Skeletal muscle cell (primary cell): ENCODE measurements around the gene ELAVL2.

Experiments used
- DNase-seq: peaks from one replicate; pipeline ENCODE4 v3.0.0-alpha.2; 2010; ENCODE audit warnings: low read depth
- H3K4me3 ChIP-seq: 2 replicates; pipeline ENCODE4 v1.5.1; 2011; ENCODE audit warnings: low read depth, mild to moderate bottlenecking, control low read depth, low read length, moderate library complexity

ELAVL2 gene

DNA sequence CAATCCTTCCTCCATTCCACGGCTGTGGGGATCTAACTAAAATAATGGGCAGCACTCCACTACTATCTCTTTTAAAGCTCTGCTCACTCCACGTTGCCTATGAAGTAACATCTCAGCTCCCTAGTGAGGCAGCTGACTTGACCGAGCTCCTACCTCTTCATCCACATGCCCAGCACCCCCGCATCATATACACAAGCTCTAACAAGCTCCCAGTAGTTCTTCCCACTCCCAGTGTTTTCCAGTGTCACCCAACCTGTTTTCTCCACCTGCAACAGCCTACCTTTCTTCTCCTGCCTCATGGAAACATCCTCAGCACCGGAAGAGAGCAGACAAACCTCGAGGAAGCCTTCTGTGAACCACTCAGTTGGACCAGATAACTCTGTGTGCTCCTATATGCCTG, 50.5 kb downstream of the ELAVL2 start:
- DNase-seq = no peak
- no peak overlapping the region for H3K4me3 ChIP-seq

DNA sequence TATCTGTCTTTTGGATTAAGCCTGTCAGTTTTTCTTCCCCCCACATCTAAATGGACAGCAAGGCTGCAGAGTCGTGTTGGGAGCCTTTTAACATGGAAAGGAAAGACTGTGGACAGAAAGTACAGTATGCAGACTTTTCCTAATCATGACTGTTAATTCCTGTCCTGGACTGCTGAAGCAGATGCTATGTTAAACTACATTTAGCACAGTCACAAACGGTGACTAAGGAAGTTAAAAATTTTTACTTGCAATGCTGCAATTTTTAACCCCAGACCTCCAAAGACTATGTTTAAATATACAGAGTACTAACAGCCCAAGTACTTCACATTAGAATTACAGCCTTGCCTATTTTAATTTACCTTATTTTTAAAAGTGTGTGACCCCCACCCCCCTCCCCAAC, 51.8 kb downstream of the ELAVL2 start:
- DNase-seq = no peak
- no peak overlapping the region for H3K4me3 ChIP-seq

DNA sequence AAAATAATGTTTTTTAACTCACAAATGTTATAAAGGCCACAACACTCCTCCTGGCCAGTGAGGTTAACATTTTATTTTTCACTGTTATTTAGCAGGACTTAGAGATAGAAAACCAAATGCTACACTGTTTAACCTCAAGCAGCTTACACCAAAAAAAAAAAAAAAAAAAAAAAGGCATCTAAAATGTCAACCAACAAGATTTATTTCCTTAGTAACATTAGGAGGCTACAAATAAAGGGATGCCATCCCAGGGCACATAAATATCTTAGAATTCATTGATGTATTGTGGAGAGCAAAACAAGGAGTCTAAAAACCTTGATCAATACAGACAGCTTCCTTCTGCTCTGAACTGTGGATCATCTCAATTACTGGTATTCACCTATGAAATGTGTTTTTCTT, 53.7 kb downstream of the ELAVL2 start:
- no peak for DNase-seq
- no peak overlapping the region for H3K4me3 ChIP-seq

DNA sequence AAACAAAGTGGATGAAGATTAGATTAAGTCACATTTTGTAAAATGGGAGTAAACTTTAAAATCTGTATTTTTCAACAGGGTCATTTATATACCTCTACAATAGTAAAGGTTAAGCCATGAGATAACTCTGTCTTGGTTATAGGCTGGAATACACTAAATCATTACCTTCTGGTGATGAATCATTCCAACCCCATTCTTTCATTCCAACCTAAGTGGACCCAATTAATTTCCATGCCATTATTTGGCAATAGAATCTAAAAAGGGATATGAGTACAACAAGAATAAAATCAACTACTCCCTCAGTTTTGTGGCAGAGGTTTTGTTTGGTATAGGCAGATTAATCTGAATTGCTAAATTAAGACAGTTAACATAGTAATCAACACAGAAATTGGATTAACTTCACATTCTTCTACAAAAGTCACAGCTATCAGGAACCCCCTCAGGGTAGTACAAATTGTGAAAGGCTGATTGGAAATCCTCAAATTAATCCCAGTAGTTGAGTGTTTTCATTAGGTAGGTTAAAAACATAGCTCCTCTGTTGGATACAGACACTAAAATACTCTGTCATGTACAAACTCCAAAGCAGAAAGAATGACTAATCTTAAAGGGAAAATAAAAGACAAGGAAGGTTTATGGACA, 54.2 kb downstream of the ELAVL2 start:
- H3K4me3 ChIP-seq = no peak overlapping the region
- DNase-seq = no peak

DNA sequence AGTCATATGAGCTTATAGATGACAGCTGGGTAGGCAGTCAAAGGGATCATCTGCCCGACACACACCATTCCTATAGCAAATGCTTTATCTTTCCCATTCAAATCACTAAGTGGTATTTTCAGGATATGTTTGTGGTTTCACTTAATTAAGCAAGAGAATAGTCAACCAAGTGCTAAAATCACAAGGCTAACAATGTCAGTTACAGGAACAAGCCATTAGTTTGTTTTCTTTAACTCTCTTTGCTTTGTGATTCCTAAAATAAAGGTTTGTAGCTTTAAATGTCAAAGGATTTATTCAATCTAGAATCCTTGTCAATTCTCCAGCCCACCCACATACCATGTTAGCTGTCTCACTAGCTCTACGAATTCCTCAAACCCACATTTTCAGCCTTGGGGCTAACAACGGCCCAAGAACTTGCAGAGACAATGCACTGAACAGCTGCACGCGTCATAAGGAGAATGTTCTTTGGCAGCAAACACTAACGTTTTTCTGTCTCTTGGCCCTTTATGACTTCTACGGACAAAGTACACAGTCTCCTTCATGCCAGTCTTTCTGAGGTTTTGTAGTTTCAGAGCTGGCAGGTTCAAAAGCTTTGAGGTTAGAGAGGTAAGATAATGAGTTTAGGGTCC, 56.6 kb downstream of the ELAVL2 start:
- no peak overlapping the region for H3K4me3 ChIP-seq
- peak; percentile 90 for DNase-seq

DNA sequence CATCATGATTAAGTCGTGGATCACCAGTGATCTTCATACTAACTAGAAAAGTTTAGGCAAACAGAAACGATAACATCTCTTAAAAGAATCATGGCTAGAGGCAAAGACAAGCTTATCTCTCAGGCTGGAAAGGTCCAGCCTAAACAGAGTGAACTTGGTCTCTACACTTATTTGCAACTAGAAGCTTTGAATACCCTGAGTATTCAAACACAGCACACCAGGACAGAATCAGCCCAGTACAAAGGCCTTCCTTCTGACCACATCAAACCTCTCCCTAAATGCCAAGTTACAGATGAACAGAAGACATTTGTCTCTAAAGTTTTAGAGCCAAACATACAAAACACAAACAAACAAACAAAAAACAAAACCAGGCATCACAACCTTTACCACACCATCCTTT, 57.2 kb downstream of the ELAVL2 start:
- DNase-seq = no peak
- H3K4me3 ChIP-seq = no peak overlapping the region

DNA sequence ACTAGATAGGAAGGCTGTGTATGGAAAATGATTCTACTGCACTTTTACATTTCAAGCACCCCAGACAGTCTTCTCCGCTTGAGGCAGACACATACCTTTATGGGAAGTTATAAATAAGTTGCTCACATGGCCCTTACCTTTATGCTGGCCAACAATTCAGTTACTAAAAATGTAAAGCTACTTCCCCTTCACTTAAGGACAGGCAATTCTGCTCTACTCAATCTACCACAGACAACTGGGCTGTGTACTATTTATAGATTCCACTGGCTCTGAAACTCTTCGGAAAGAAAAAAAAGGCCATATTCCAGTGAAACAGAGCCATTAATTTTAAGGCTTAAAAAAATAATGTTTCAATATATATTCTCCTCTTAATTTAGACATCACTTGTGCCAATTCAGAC, 59.4 kb downstream of the ELAVL2 start:
- H3K4me3 ChIP-seq = no peak overlapping the region
- no peak for DNase-seq

DNA sequence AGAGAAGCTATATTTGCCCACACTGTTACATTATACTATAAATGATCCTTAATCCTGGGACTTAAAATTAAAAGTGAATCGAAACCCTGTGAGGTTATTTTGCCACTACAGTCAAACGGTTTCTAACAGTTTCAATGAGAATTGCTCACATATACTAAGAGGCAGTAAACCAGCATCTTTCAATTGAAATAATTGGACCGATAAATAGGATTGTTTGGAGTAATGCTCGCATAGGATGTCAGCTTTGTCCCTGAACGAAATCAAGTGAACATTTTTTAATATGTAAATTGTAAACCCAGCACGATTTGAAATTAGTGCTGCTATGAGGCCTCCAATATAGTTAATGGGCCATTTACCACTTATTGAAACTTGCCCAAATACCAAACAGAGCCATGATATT, 60.5 kb downstream of the ELAVL2 start:
- H3K4me3 ChIP-seq = no peak overlapping the region

DNA sequence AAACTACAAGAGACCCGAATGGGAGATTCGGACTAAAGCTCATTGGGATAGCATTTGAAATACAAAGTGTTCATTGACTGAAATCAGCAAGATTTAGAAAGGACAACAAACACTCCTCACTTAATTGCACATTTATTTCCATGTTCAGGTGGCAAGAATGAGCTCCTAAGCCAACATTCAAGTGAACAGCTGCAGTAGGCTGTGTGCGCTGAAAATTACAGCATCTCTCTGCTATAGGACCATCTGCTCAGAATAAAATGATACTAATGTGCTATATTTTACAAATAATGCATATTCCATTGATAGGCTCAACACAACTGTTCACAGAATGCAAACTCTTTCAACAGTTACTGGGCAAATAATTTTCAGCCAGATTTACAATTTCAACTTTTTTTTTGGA, 61.8 kb downstream of the ELAVL2 start:
- H3K4me3 ChIP-seq = no peak overlapping the region
- no peak for DNase-seq

More for the DNA sequence above, 60.5 kb downstream of the ELAVL2 start:
- DNase-seq = no peak

DNA sequence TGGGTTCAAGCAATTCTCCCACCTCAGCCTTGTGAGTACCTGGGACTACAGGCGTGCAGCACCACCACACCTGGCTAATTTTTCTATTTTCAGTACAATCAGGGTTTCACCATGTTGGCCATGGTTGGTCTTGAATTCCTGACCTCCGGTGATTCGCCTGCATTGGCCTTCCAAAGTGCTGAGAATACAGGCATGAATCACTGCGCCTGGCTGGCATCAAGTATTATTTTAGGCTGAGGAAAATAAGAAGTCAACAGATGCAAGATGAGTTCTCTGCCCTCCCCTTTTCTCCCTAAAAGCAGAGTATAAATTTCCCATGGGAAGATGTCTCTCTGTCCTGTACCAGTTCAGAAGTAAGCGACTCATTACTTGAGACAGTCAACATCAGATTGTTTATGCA, 71.5 kb downstream of the ELAVL2 start:
- H3K4me3 ChIP-seq = no peak overlapping the region
- no peak for DNase-seq

DNA sequence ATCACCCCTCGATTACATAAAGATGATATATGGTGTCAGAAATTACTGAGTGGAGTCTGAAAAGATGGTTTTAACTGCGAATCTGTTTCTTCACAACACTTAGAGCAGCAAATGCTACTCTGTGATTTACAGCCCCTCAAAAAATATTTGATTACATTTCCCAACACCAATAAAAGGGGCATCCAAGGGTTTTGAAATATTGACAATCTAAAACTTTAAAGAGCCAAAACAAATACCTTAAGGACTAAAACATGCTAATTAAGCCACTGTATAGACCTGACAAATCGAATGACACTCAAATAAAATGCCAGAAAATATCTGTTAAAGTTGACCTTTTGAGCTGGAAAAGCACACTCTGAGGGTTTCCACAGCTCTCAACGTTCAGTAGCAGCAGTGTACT, 73.2 kb downstream of the ELAVL2 start:
- no peak overlapping the region for H3K4me3 ChIP-seq
- DNase-seq = no peak

DNA sequence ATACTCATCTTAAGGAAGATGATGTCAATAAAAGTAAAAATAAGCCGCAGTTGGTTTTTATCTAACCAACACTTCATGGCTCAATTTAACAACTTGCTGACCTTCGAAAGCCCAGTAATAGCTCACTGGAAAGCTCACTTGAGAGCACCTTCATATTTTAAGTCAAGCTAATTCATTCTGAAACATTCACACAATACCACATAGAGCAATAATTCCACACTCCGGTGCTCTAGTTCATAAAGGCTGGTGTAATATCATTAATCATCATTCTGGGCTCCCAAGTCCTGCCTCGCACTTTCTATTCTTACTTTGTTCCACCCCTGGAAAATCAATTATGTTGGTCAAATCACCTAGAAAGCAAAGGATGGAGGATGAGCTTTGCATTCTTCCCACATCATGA, 74.4 kb downstream of the ELAVL2 start:
- DNase-seq = no peak
- no peak overlapping the region for H3K4me3 ChIP-seq

DNA sequence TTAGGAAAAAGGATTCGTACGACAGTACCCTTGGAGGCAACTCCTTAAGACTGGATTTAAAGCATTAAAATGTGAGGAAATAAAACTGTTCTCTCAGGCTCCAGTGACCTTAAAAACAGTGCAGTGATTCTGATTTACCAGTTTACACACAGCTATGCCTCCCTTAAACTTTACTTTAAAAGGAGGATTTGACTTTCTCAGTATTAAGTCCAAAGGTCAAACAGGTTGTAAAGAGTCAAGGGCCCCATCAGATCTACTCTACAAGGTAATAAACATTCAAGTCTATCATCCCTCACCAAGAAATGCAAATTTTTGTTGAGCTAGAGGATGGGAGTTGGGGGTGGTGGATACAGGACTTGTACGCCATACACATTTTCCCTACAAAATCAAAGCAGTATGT, 75.2 kb downstream of the ELAVL2 start:
- no peak for DNase-seq
- H3K4me3 ChIP-seq = no peak overlapping the region

DNA sequence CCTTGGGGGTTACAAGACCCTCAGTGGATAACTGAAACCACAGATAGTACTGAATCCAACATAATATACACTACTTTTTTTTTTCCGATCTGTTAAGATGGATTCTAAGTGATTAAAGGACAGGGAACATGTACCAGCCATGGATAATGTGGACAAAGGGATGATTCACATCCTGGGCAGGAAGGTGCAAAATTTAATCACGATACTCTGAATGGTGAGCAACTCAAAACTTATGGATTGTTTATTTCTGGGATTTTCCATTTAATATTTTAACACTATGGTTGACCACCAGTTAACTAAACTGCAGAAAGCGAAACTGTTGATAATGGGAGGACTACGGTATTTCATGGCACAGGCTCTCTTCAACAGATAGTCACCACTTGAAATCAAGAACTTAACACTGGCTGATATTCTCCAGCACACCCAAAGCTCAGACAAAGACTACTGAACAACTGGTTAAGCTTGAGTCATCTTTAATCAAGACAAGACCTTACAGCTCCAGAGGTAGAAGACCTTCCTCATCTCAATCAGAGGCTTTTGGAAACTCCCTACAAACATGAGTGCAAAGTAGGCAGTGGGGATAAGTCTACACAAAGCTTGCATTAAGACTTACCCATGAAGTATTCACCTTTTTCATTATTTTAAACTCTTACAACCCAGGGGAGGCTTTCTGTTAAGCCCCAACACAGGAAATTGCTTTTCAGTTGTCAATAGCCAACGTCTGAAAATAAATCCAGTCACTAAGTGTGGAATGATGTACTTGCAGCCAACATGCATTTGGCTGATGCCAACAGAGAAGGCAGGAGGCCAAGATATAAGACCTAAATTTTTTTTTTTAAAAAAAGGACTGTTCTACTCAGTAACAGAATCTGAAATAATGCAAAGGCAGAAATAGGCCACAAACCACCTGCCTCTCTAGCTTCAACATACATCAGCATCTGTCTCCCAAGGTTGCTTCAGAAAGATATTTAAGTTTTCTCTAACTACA, 78.7 kb downstream of the ELAVL2 start:
- no peak overlapping the region for H3K4me3 ChIP-seq
- DNase-seq = no peak

DNA sequence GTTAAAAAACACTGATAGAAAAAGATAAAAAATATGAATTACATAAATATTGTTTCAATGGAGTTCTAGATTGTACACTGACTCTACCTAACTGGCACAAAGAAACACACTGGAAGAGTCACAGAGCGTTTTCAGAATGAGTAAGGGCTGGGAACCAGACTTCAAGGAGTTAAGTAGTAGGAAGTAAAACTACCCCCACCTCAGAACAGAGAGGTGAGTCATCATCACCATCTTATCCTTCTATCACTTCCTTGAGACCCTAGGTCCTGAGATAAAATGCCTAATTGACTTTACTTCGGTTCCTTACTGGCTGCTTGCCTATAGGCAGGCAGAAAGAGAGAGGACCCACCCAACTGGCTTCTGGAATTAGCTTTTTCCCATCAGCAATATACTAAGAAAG, 79.7 kb downstream of the ELAVL2 start:
- DNase-seq = no peak
- no peak overlapping the region for H3K4me3 ChIP-seq

DNA sequence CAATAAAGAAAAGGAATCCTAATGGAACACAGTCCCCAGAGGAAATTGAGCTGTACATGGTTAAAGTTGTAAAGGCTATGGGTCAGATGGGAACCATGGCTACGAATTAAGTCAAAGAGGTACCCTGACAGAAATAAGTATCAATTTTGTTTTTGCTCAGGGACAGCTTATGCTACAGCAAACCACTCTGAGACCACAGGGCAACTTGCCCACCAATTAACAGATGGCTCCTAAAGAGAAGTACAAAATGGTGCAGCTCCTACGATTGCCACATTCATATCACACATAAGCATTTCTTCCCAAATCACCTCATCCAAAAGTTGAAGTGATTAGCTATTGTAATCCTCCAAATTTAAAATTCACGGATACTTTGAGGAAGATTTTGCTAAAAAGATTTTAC, 83.0 kb downstream of the ELAVL2 start:
- no peak overlapping the region for H3K4me3 ChIP-seq
- DNase-seq = no peak

DNA sequence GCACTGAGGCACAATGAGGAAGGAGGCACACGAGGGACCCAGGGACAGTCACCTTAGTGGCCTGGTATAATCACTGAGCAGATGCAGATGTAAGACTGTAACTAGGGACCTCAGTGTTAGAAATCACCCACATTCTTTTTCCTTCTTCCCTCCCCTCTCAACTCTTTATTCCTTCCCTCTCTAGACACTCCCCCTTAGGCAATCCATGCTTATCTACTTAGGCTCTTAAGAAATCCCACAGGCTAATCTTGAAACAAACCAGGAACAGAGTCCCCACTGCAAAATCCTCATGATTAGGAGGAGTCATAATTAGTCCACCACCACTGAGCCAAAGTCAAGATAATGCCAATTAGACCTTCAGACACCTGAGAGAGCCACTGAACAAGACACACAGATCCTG, 84.7 kb downstream of the ELAVL2 start:
- H3K4me3 ChIP-seq = no peak overlapping the region
- no peak for DNase-seq

DNA sequence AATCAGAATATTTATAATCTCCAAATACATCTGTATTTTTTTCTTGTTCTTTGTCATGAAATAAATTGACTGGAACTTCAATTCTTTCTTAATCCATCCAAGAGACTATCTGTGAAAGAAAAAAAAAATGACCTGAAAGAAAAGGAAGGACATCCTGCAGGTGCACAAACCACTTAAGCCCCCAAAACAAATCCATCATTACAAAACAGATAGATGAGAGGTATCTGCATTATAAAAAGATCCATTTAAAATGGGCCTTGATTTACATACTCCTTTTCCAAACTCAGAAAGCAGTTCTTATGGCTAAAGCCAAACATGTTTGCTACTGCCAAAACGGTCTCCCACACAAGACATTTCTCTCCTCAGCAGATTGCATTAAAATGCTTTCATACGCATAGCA, 85.5 kb downstream of the ELAVL2 start:
- no peak for DNase-seq
- H3K4me3 ChIP-seq = no peak overlapping the region

DNA sequence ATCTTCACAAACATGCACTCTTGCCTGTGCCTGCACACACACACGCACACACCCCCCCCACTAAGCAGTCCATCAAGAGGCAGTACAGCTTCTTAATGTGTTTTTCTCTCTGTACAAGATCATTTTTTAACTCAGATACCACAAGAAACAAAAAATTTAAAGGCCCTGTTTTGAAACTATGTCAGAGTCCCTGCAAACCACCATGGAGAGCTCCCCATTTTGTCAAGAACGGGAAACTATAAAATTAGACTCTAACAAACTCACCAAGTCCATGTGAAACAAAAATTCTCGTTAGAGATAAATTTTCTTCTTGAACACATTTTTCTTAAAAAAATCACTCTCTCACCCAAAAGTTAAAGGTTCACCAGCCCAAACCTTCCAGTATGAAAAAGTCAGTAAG, 86.3 kb downstream of the ELAVL2 start:
- no peak overlapping the region for H3K4me3 ChIP-seq

DNA sequence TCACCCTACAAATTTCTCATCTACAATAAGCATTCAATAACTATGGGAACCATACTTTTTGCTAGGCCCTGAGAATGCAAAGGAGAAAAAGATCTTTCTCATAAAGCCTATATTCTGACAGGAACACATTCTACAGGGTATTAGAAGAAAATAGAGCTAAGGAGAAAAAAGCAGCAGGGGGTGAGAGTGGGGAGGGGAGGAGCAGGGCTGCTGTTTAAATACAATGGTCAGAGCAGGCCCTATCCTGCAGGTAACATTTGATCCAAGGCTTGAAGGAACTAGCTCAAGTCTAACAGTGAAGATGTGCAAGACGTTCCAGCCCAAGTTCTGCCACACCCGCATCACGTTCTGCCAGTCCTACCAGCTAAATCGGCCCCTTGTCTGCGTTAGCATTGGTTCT, 89.7 kb downstream of the ELAVL2 start:
- no peak for DNase-seq
- no peak overlapping the region for H3K4me3 ChIP-seq

More for the DNA sequence above, 86.3 kb downstream of the ELAVL2 start:
- DNase-seq = no peak
